Measurements from ENCODE around the gene SCN9A.

- TF ChIP-seq ZNF548 (tag by site-specific recombination; IDR thresholded peaks at IDR 0.05) (no peak), ZBTB11 (tag by site-specific recombination; conservative IDR thresholded peaks at IDR 0.05; ENCODE audit: low read depth) (no peak), CTCF (tag by site-specific recombination; IDR thresholded peaks at IDR 0.05) (no peak), ZNF148 (tag by site-specific recombination; IDR thresholded peaks at IDR 0.05; ENCODE audit: borderline replicate concordance) (no peak), GLI2 (tag by site-specific recombination; IDR thresholded peaks at IDR 0.05; ENCODE audit: borderline replicate concordance, low read depth) (no peak), ZNF239 (tag by site-specific recombination; IDR thresholded peaks at IDR 0.05) (no peak), GLI4 (tag by site-specific recombination; IDR thresholded peaks at IDR 0.05) (no peak), ZNF155 (tag by site-specific recombination; IDR thresholded peaks at IDR 0.05) (no peak), ZNF660 (tag by site-specific recombination; IDR thresholded peaks at IDR 0.05) (no peak)
- TF ChIP-seq, protein P1, sequence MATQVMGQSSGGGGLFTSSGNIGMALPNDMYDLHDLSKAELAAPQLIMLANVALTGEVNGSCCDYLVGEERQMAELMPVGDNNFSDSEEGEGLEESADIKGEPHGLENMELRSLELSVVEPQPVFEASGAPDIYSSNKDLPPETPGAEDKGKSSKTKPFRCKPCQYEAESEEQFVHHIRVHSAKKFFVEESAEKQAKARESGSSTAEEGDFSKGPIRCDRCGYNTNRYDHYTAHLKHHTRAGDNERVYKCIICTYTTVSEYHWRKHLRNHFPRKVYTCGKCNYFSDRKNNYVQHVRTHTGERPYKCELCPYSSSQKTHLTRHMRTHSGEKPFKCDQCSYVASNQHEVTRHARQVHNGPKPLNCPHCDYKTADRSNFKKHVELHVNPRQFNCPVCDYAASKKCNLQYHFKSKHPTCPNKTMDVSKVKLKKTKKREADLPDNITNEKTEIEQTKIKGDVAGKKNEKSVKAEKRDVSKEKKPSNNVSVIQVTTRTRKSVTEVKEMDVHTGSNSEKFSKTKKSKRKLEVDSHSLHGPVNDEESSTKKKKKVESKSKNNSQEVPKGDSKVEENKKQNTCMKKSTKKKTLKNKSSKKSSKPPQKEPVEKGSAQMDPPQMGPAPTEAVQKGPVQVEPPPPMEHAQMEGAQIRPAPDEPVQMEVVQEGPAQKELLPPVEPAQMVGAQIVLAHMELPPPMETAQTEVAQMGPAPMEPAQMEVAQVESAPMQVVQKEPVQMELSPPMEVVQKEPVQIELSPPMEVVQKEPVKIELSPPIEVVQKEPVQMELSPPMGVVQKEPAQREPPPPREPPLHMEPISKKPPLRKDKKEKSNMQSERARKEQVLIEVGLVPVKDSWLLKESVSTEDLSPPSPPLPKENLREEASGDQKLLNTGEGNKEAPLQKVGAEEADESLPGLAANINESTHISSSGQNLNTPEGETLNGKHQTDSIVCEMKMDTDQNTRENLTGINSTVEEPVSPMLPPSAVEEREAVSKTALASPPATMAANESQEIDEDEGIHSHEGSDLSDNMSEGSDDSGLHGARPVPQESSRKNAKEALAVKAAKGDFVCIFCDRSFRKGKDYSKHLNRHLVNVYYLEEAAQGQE (tag by site-specific recombination; IDR thresholded peaks at IDR 0.05) = no peak
- TF ChIP-seq, protein P2, sequence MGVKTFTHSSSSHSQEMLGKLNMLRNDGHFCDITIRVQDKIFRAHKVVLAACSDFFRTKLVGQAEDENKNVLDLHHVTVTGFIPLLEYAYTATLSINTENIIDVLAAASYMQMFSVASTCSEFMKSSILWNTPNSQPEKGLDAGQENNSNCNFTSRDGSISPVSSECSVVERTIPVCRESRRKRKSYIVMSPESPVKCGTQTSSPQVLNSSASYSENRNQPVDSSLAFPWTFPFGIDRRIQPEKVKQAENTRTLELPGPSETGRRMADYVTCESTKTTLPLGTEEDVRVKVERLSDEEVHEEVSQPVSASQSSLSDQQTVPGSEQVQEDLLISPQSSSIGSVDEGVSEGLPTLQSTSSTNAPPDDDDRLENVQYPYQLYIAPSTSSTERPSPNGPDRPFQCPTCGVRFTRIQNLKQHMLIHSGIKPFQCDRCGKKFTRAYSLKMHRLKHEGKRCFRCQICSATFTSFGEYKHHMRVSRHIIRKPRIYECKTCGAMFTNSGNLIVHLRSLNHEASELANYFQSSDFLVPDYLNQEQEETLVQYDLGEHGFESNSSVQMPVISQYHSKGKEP (tag by site-specific recombination; IDR thresholded peaks at IDR 0.05) = no peak
These were observed 151.5 kb downstream of the SCN9A start for GRCh38 chr2:166224197-166224596.
